OCI-LY1 (cell line): ENCODE data around the gene NECAB2.

Source experiments
- CTCF ChIP-seq: fragments of 200-600 bp; sonication (generic), shearing (Covaris generic); IDR thresholded peaks from 2 replicates; pipeline ENCODE4 v1.5.1; 2017; ENCODE audit warnings: mild to moderate bottlenecking, antibody characterized with exemption, low read length, moderate library complexity, mixed read lengths
- EZH2 ChIP-seq: fragments of 200-600 bp; sonication (generic), shearing (Covaris generic); IDR thresholded peaks from 2 replicates; pipeline ENCODE4 v1.8.0; 2017; ENCODE audit warnings: borderline replicate concordance, mixed run types, mild to moderate bottlenecking, antibody characterized with exemption, low read length, moderate library complexity, mixed read lengths

GRCh38 chr16:84013787-84014569 is 45.9 kb downstream of the NECAB2 start:
- TF ChIP-seq CTCF (no peak), EZH2 (no peak)
